GM18507 (cell line): ENCODE results near the gene ZNF329.
A peak's percentile ranks its signal among the peaks of the same experiment; 100 is the strongest.
"Not testable (repeated sequence)": the region's sequence is repeated elsewhere in the genome, so short reads cannot be mapped to it uniquely, and the experiment has no call there.

Experiments used
- DNase-seq: peaks from one replicate; pipeline ENCODE4 v3.0.0; 2011; ENCODE audit warnings: low read depth; ENCODE audit not compliant: insufficient read length; ENCODE audit errors: extremely low spot score
- FAIRE-seq: peaks from 2 replicates; lab custom pipeline; 2011; peaks lifted over from hg19 to GRCh38; lab: Jason Lieb, UNC

ZNF329 gene

GRCh38 chr19:58150328-58150921 is at the start of gene ZNF329:
TSS of gene ZNF329 (minus strand) at chr19:58150789. CDS start at chr19:58129503, 21,286 bp downstream.
- DNase-seq (peak; percentile 77), FAIRE-seq (peak; percentile 84)

GRCh38 chr19:58196901-58197616 is 46.5 kb upstream of the ZNF329 start:
- DNase-seq, result no peak
- FAIRE-seq, result no peak

- no peak for FAIRE-seq
- DNase-seq, result no peak
These were observed 33.2 kb upstream of the ZNF329 start for GRCh38 chr19:58183817-58184215.

GRCh38 chr19:58182989-58183816 is 32.6 kb upstream of the ZNF329 start, which contains the start of gene ZNF274:
TSS of gene ZNF274 (plus strand) at chr19:58183061. CDS start at chr19:58183966, 905 bp downstream.
- peak; percentile 82 for FAIRE-seq
- peak; percentile 92 for DNase-seq

- FAIRE-seq, result peak; percentile 5
- peak; percentile 82 for DNase-seq
These were observed 32.0 kb upstream of the ZNF329 start for GRCh38 chr19:58182577-58182988.

GRCh38 chr19:58181902-58182576 is 31.4 kb upstream of the ZNF329 start:
- FAIRE-seq, result no peak
- no peak for DNase-seq

GRCh38 chr19:58170860-58171259 is 20.3 kb upstream of the ZNF329 start:
- DNase-seq (no peak), FAIRE-seq (no peak)

- FAIRE-seq, result no peak
- no peak for DNase-seq
These were observed 16.2 kb upstream of the ZNF329 start for GRCh38 chr19:58166708-58167280.

GRCh38 chr19:58166268-58166667 is 15.7 kb upstream of the ZNF329 start:
- no peak for FAIRE-seq
- no peak for DNase-seq

GRCh38 chr19:58157045-58157728 is 6.6 kb upstream of the ZNF329 start:
- DNase-seq (no peak), FAIRE-seq (no peak)

- FAIRE-seq, result peak; percentile 36
These were observed 4.4 kb upstream of the ZNF329 start for GRCh38 chr19:58154679-58155648.

GRCh38 chr19:58154287-58154678 is 3.7 kb upstream of the ZNF329 start:
- FAIRE-seq, result no peak
- DNase-seq, result no peak

More at GRCh38 chr19:58154679-58155648, 4.4 kb upstream of the ZNF329 start:
- DNase-seq, result peak; percentile 58

- DNase-seq, result no peak
- FAIRE-seq, result no peak
These were observed 2.8 kb upstream of the ZNF329 start for GRCh38 chr19:58153386-58153785.

GRCh38 chr19:58147475-58147874 is 3.1 kb downstream of the ZNF329 start:
- not testable (repeated sequence) for FAIRE-seq, DNase-seq

GRCh38 chr19:58145849-58146248 is 4.7 kb downstream of the ZNF329 start:
- DNase-seq, result no peak
- FAIRE-seq, result no peak

GRCh38 chr19:58134244-58134643 is 16.3 kb downstream of the ZNF329 start:
- FAIRE-seq (no peak), DNase-seq (no peak)

- DNase-seq (no peak), FAIRE-seq (no peak)
These were observed 21.3 kb downstream of the ZNF329 start for GRCh38 chr19:58129284-58129683.
